GM19238 (cell line): ENCODE data around the gene GUCY1B1.

Experiments
- DNase-seq: peaks from one replicate; pipeline ENCODE4 v3.0.0; 2011; ENCODE audit warnings: low spot score; ENCODE audit not compliant: insufficient read length

The GUCY1B1 gene

GRCh38 chr4:155799116-155799793 lies 40.4 kb downstream of the GUCY1B1 start:
- DNase-seq, result no peak

- DNase-seq, result no peak
These were observed 40.9 kb downstream of the GUCY1B1 start for GRCh38 chr4:155799794-155800123.

- DNase-seq, result no peak
These were observed 42.0 kb downstream of the GUCY1B1 start for GRCh38 chr4:155800685-155801343.

- no peak for DNase-seq
These were observed 43.6 kb downstream of the GUCY1B1 start for GRCh38 chr4:155802190-155802959.

DNA sequence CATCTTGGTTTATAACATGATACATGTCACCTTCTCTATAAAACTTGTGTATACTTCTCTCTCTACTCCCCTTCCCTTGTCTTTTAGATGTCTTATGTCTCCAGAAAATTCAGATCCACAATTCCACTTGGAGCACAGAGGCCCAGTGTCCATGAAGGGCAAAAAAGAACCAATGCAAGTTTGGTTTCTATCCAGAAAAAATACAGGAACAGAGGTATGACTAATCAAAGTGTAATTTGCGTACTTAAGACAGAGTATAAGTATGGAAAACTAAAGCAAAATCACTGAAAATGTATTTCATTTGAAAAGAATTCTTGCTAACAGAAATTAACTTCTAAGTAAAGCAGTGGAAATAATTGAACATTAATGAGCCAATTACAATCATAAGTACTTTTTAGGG lies 46.2 kb downstream of the GUCY1B1 start:
- DNase-seq, result no peak

- DNase-seq, result no peak
These were observed 48.2 kb downstream of the GUCY1B1 start for GRCh38 chr4:155807021-155807420.

DNA sequence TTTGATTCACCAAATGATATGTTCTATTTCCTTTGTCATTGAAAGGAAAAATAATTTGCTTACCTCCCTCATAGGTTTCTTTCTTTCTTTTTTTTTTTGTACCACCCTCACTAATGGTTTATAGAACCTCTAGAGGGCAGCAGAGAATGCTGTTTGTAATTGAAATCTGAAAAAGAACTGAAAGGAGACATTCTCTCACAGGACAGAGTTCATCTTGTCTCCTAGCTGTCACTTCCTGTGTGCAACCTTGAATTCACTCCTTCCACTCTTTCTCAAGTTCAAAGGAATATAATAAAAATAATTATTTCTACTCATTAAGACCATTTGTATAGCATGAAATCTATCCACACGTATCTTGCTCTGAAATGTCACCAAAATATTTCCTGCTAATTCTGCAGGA lies 51.0 kb downstream of the GUCY1B1 start:
- DNase-seq, result peak; percentile 6

DNA sequence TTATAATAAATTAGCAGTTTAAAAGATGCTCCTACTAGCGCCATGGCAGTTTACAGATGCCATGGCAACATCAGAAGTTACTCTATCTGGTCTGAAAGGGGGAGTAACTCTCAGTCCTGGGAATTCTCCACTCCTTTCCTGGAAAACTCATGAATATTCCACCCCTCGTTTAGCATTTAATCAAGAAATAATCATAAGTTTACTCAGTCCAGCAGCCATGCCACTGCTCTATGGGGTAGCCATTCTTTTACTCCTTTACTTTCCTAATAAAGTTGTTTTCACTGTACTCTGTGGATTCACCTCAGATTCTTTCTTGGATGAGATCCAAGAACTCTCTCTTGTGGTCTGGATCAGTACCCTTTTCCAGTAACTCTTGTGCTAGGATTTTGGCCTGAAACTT lies 52.3 kb downstream of the GUCY1B1 start:
- DNase-seq, result no peak

DNA sequence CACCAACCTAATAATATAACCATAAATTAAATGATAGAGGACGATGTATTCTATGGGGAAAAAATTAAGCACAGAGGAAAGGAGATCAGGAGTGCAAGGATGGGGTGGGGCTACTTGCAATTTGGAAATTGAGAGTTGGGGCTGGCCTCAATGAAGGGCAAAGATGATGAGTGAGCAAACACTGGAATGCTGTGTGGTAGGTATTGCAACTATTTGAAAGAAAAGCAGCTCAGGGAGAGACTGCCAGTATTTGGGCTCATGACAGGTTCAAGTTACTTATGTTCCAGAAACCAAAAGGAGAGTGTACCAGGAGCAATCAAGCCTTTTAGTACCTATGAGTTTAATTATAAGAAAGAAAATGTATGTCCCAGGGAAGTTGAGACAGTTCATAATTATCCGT lies 59.8 kb downstream of the GUCY1B1 start:
- no peak for DNase-seq

GRCh38 chr4:155819066-155819465 lies 60.2 kb downstream of the GUCY1B1 start:
- DNase-seq, result no peak

- no peak for DNase-seq
These were observed 62.2 kb downstream of the GUCY1B1 start for GRCh38 chr4:155820887-155821518.

GRCh38 chr4:155822572-155822971 lies 63.8 kb downstream of the GUCY1B1 start:
- no peak for DNase-seq

DNA sequence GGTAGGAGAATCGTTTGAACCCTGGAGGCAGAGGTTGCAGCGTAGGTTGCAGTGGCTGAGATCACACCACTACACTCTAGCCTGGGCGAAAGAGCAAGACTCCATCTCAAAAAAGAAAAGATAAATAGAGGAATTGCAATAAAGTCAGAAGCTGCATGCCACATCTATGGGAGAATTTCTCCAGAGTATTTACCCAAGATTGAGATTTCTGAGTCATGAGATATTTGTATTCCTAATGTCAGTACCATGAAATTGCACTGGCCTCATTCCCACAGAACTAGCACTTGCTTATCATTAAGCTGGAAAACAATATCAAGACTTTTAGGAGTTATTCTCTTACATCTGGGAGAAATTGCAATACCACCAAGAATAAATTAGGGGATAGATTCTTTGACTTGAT lies 69.8 kb downstream of the GUCY1B1 start:
- no peak for DNase-seq

GRCh38 chr4:155832664-155833063 lies 73.8 kb downstream of the GUCY1B1 start:
- no peak for DNase-seq

- DNase-seq, result no peak
These were observed 78.5 kb downstream of the GUCY1B1 start for GRCh38 chr4:155837203-155837796.

- DNase-seq, result no peak
These were observed 83.3 kb downstream of the GUCY1B1 start for GRCh38 chr4:155842080-155842479.

- no peak for DNase-seq
These were observed 88.1 kb downstream of the GUCY1B1 start for GRCh38 chr4:155846929-155847328.

- DNase-seq, result no peak
These were observed 90.2 kb downstream of the GUCY1B1 start for GRCh38 chr4:155849042-155849441.

- no peak for DNase-seq
These were observed 94.4 kb downstream of the GUCY1B1 start for GRCh38 chr4:155853189-155853588.

DNA sequence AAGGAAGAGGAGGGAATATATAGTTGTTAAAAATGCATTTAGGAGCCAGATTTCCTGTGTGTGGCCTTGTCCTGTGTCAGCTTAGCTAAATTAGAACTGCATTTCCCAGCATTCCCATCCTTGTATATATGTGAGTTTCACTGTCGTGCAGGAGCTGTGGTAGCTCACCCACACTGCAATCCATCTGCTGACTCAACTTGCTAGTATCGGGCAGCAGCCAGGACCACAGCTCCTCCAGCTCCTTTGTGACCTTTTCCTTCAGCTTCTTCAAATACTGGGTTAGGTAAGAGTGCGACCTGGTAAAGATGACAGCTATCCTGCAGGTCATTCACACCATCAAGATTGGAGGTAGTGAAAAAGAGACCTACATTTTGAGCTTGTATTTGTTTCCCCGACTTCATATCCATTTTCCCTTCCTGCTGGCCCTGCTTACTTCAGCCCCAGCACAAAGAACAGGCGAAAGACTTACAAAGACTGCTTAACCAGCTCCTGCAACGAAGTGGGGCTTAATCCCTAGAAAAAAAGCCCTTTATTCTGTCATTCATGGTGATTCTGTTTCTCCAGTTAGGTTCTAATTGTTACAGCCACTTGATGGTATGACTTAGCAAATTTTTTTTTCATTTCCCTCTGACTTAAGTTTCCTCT lies 95.9 kb downstream of the GUCY1B1 start:
- no peak for DNase-seq

- no peak for DNase-seq
These were observed 97.1 kb downstream of the GUCY1B1 start for GRCh38 chr4:155855897-155856296.
